ENCODE measurements around the gene TMEM263.

TMEM263 gene

GRCh38 chr12:106950591-106950990 lies 5.1 kb upstream of the TMEM263 start:
- DNase-seq = no peak

- no peak for DNase-seq
Observed at GRCh38 chr12:106953352-106954250, 2.1 kb upstream of the TMEM263 start.

GRCh38 chr12:106954462-106955376 lies 988 bp upstream of the TMEM263 start:
- DNase-seq = no peak

- DNase-seq = peak; percentile 19 to 30
Observed at GRCh38 chr12:106956048-106956578, 406 bp downstream of the TMEM263 start.

GRCh38 chr12:106957583-106957982 lies 1.9 kb downstream of the TMEM263 start:
- DNase-seq = no peak

GRCh38 chr12:106960443-106960842 lies 4.7 kb downstream of the TMEM263 start:
- DNase-seq = no peak

GRCh38 chr12:106962286-106962685 lies 6.6 kb downstream of the TMEM263 start:
- no peak for DNase-seq

GRCh38 chr12:106964526-106964925 lies 8.8 kb downstream of the TMEM263 start:
- no peak for DNase-seq

- no peak for DNase-seq
Observed at GRCh38 chr12:106971065-106971464, 15.4 kb downstream of the TMEM263 start.

- no peak for DNase-seq
Observed at GRCh38 chr12:106973545-106973944, 17.8 kb downstream of the TMEM263 start.

GRCh38 chr12:106974511-106974910 lies 18.8 kb downstream of the TMEM263 start:
- DNase-seq = no peak

- DNase-seq = no peak
Observed at GRCh38 chr12:106975098-106975497, 19.4 kb downstream of the TMEM263 start.

GRCh38 chr12:106975993-106976658 lies 20.4 kb downstream of the TMEM263 start:
- DNase-seq = no peak

- no peak for DNase-seq
Observed at GRCh38 chr12:106976668-106977067, 21.0 kb downstream of the TMEM263 start.

- no peak for DNase-seq
Observed at GRCh38 chr12:106978035-106978800, 22.5 kb downstream of the TMEM263 start.

GRCh38 chr12:106980944-106981343 lies 25.2 kb downstream of the TMEM263 start:
- no peak for DNase-seq

- DNase-seq = no peak
Observed at GRCh38 chr12:106981788-106982187, 26.1 kb downstream of the TMEM263 start.

GRCh38 chr12:106982229-106982628 lies 26.5 kb downstream of the TMEM263 start:
- no peak for DNase-seq

GRCh38 chr12:106984588-106985137 lies 29.0 kb downstream of the TMEM263 start:
- DNase-seq = no peak

GRCh38 chr12:106985479-106985878 lies 29.8 kb downstream of the TMEM263 start:
- no peak for DNase-seq

GRCh38 chr12:106986135-106986534 lies 30.4 kb downstream of the TMEM263 start:
- no peak for DNase-seq
